SK-N-SH (cell line): ENCODE results near the gene ASB5. TPM values are rescaled to one million over a fixed set of nuclear protein-coding genes. Genes with fewer than 3 reads are reported as not detected.

Experiments used
- CTCF ChIA-PET: fragments of 300-600, 350-600 bp; formaldehyde crosslinking; extraction: SDS; loops from one replicate; lab custom pipeline; 2021; lab: Yijun Ruan, JAX
- POLR2A ChIA-PET: fragments of 350-600 bp; sonication (Branson Sonifier 250); formaldehyde crosslinking; extraction: SDS; loops from one replicate; lab custom pipeline; 2020; ENCODE audit warnings: antibody characterized with exemption, inconsistent platforms; lab: Yijun Ruan, JAX
- DNase-seq: peaks from one replicate; pipeline ENCODE4 v3.0.0; 2012
- H2AFZ ChIP-seq: fragments of 200-600 bp; sonication (generic); 2 replicates; pipeline ENCODE4 v1.8.1; 2016; ENCODE audit warnings: antibody characterized with exemption, mild to moderate bottlenecking, low read depth
- H3F3A ChIP-seq: fragments of 200-600 bp; sonication (generic); replicated peaks from 2 replicates; pipeline ENCODE3; 2016; ENCODE audit warnings: antibody characterized with exemption, mild to moderate bottlenecking; ENCODE audit not compliant: insufficient read depth
- H3K27ac ChIP-seq, 2 experiments: fragments of 200-500 bp in 1 of 2; fragments of 200-600 bp in 1 of 2; sonication (Bioruptor generic) in 1 of 2; sonication (generic), shearing (Covaris generic) in 1 of 2; 2 replicates each; pipeline versions ENCODE4 v1.5.1 to v1.6.1; 2014 to 2016; ENCODE audit warnings: low read depth in 2 of 2, inconsistent platforms in 1 of 2, low read length in 1 of 2, mild to moderate bottlenecking in 1 of 2, mixed read lengths in 1 of 2
- H3K27me3 ChIP-seq: fragments of 200-600 bp; sonication (generic), shearing (Covaris generic); 2 replicates; pipeline ENCODE4 v1.6.1; 2016; ENCODE audit warnings: mixed run types; ENCODE audit not compliant: insufficient read depth
- H3K36me3 ChIP-seq, 2 experiments: fragments of 200-500 bp in 1 of 2; fragments of 200-600 bp in 1 of 2; sonication (Bioruptor generic) in 1 of 2; sonication (generic) in 1 of 2; replicated peaks in 1 of 2; 2 replicates each; pipeline versions ENCODE3 to v1.5.1; 2014 to 2016; ENCODE audit warnings: low read length in 1 of 2, mild to moderate bottlenecking in 1 of 2; ENCODE audit not compliant: insufficient read depth in 2 of 2, control insufficient read depth in 1 of 2
- H3K4me1 ChIP-seq, 2 experiments: fragments of 200-500 bp in 1 of 2; fragments of 200-600 bp in 1 of 2; sonication (Bioruptor generic) in 1 of 2; sonication (generic), shearing (Covaris generic) in 1 of 2; 2 replicates each; pipeline versions ENCODE4 v1.5.1 to v1.6.1; 2014 to 2016; ENCODE audit warnings: low read depth in 1 of 2, low read length in 1 of 2, mixed run types in 1 of 2; ENCODE audit not compliant: insufficient read depth in 2 of 2, control insufficient read depth in 1 of 2
- H3K4me2 ChIP-seq: fragments of 200-600 bp; sonication (generic), shearing (Covaris generic); 2 replicates; pipeline ENCODE4 v1.6.1; 2017; ENCODE audit warnings: mixed run types
- H3K4me3 ChIP-seq, 2 experiments: fragments of 200-500 bp in 1 of 2; fragments of 200-600 bp in 1 of 2; sonication (Bioruptor generic) in 1 of 2; sonication (generic), shearing (Covaris generic) in 1 of 2; 2 replicates each; pipeline versions ENCODE4 v1.5.1 to v1.8.1; 2014 to 2016; ENCODE audit warnings: low read depth in 2 of 2, inconsistent platforms in 1 of 2, low read length in 1 of 2, mild to moderate bottlenecking in 1 of 2, mixed read lengths in 1 of 2, moderate library complexity in 1 of 2
- H3K79me2 ChIP-seq: fragments of 200-600 bp; sonication (generic); 2 replicates; pipeline ENCODE4 v1.8.1; 2017; ENCODE audit warnings: mild to moderate bottlenecking; ENCODE audit not compliant: insufficient read depth
- H3K9ac ChIP-seq: fragments of 200-600 bp; sonication (generic); 2 replicates; pipeline ENCODE4 v1.6.1; 2017; ENCODE audit warnings: mixed run types
- H3K9me2 ChIP-seq: fragments of 200-600 bp; sonication (generic); 2 replicates; pipeline ENCODE4 v1.6.1; 2017; ENCODE audit warnings: mixed run types
- H3K9me3 ChIP-seq: fragments of 200-600 bp; sonication (generic); 2 replicates; pipeline ENCODE4 v1.6.1; 2017; ENCODE audit warnings: mixed run types, mild to moderate bottlenecking, moderate library complexity
- H4K20me1 ChIP-seq: fragments of 200-600 bp; sonication (generic); 2 replicates; pipeline ENCODE4 v1.6.1; 2017; ENCODE audit warnings: mild to moderate bottlenecking, mixed run types; ENCODE audit not compliant: insufficient read depth
- FOSL2 ChIP-seq: IDR thresholded peaks from 2 replicates; pipeline ENCODE4 v1.4.0; 2012; ENCODE audit warnings: low read depth, mild to moderate bottlenecking, moderate library complexity, borderline replicate concordance
- WGBS: methylation state at CpG from one replicate; pipeline ENCODE4 v1.1.6; 2017; ENCODE audit warnings: low lambda C conversion rate; 5-methylcytosine and 5-hydroxymethylcytosine counted together
- polyA plus RNA-seq, 3 experiments: library from polyadenylated mRNA; depleted of rRNA; stranded (reverse); fragments of >200 nt; gene quantifications; 2 replicates each; pipeline ENCODE4 v1.2.3, GENCODE V29; 2012
- TF ChIP-seq, protein P1 (sequence below): IDR thresholded peaks from 2 replicates; pipeline ENCODE4; 2012
- TF ChIP-seq, protein P2 (sequence below): fragments of 150-350 bp; IDR thresholded peaks from 2 replicates; pipeline ENCODE4 v1.6.1; 2016; ENCODE audit warnings: mild to moderate bottlenecking, low read depth, low read length

The ASB5 gene
- polyA plus RNA-seq, 1 of the 3 experiments (the other 2 are of a cell fraction) = 0.13 TPM

GRCh38 chr4:176185051-176185450, 84.0 kb downstream of the ASB5 start:
- no peak overlapping the region for H3K27ac ChIP-seq
- no peak for DNase-seq
- no peak overlapping the region for H3K4me3 ChIP-seq
- H3K9me3 ChIP-seq = no peaks in the 10 kb centered on the region
- H3K9me2 ChIP-seq = no peaks in the 10 kb centered on the region
- H3K27me3 ChIP-seq = no peaks in the 10 kb centered on the region
- H2AFZ ChIP-seq = no peak overlapping the region
- no peaks in the 10 kb centered on the region for H4K20me1 ChIP-seq
- no peak overlapping the region for H3K4me2 ChIP-seq
- 20% methylated on average over 1 of the region's 1 CpG for WGBS
- no peak overlapping the region for H3K9ac ChIP-seq
- H3F3A ChIP-seq = no peaks in the 10 kb centered on the region
- CTCF ChIA-PET = no interaction called here
- POLR2A ChIA-PET = no interaction called here
- H3K4me1 ChIP-seq = peaks cover 0 to 4% of the 10 kb centered on the region in 2 experiments; a peak in 2 of 4 replicates
- no peaks in the 10 kb centered on the region for H3K36me3 ChIP-seq
- no peaks in the 10 kb centered on the region for H3K79me2 ChIP-seq
- 0 out of 2 replicates have a peak, but pooled peaks have one; percentile 4 for TF ChIP-seq FOSL2
- TF ChIP-seq, protein P1, sequence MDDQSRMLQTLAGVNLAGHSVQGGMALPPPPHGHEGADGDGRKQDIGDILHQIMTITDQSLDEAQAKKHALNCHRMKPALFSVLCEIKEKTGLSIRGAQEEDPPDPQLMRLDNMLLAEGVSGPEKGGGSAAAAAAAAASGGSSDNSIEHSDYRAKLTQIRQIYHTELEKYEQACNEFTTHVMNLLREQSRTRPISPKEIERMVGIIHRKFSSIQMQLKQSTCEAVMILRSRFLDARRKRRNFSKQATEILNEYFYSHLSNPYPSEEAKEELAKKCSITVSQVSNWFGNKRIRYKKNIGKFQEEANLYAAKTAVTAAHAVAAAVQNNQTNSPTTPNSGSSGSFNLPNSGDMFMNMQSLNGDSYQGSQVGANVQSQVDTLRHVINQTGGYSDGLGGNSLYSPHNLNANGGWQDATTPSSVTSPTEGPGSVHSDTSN = peak; percentile 6; the same call in 1 of the 2 replicates
- TF ChIP-seq, protein P2, sequence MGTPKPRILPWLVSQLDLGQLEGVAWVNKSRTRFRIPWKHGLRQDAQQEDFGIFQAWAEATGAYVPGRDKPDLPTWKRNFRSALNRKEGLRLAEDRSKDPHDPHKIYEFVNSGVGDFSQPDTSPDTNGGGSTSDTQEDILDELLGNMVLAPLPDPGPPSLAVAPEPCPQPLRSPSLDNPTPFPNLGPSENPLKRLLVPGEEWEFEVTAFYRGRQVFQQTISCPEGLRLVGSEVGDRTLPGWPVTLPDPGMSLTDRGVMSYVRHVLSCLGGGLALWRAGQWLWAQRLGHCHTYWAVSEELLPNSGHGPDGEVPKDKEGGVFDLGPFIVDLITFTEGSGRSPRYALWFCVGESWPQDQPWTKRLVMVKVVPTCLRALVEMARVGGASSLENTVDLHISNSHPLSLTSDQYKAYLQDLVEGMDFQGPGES = no peak

Other genes starting within 250 kb of the ASB5 start
- 0.72 and 1.1 TPM in 2 replicates for gene WDR17, start 203.4 kb downstream of the ASB5 start, polyA plus RNA-seq (2012; rRNA removed)
- 0.21 and 0.34 TPM in 2 replicates for gene SPATA4, start 73.6 kb downstream of the ASB5 start, polyA plus RNA-seq (2012; rRNA removed)
- gene SPCS3, start 50.7 kb upstream of the ASB5 start, polyA plus RNA-seq (2012; rRNA removed) = 27.7 and 37.4 TPM in 2 replicates